CD4-positive, alpha-beta T cell treated with Interleukin-6 at 100 ng/mL for 8 hours (primary cell): ENCODE data around the gene EIF2B1.

Experiments used
- DNase-seq: peaks from one replicate; pipeline ENCODE4 v3.0.0-alpha.2; 2020; ENCODE audit warnings: mixed read lengths, low spot score

The EIF2B1 gene

DNA sequence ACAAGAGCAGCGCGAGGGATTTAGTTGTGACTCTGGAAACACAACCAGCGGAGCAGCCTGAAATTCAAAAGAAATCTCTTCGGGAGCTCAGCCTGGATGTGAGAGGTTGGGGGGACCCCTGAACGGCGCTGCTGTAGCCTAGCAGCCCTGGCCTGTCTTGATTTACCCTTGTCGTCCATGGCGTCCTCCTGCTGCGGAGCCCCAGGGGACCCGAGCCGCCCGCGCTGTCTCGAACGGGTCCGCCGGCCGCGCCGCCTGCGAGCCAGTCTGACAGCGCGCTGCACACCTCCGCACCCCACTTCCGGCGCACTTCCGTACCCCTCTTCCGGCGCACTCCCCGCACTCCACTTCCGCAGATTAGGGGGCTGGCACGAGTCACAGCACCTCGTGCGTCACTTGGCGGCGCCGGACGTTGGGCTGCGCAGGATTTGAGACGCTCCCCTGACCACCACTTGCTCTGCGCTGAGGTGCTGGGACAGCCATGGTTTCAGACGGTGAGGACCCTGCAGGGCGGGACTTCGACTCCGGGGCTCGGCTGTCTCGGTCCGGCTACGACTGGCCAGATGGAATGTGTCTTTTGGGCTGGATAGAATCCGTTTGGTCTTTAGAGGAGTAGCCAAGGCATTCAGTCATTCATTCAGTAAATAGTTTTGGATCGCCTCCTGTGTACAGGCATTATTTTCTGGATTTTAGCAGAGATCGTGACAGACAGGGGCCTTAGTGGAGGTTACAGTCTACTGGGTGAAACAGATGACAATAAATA, at the start of gene EIF2B1, which contains the start of gene GTF2H3:
EIF2B1 (minus strand) TSS at position 308 of the 763 bp plus-strand sequence; CDS start at position 179, 129 bp downstream.
GTF2H3 (plus strand) TSS at position 451 of the 763 bp plus-strand sequence; CDS start at position 482, 31 bp downstream.
- DNase-seq: peak; percentile 94

DNA sequence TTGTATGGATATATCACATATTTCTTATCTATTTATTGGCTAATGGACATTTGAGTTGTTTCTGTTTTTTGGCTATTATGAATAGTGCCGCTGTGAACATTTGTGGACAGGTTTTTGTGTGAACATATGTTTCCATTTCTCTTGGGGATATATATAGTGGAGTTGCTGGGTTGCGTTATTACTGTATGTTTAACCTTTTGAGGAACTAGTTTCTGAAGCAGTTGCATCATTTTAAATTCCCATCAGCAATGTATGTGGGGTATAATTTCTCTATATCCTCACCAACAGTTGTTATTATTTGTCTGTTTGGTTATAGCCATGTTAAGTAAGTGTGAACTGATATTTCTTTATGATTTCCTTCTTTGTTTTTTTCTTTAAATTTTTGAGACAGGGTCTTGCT, 48.1 kb upstream of the EIF2B1 start:
- no peak for DNase-seq

DNA sequence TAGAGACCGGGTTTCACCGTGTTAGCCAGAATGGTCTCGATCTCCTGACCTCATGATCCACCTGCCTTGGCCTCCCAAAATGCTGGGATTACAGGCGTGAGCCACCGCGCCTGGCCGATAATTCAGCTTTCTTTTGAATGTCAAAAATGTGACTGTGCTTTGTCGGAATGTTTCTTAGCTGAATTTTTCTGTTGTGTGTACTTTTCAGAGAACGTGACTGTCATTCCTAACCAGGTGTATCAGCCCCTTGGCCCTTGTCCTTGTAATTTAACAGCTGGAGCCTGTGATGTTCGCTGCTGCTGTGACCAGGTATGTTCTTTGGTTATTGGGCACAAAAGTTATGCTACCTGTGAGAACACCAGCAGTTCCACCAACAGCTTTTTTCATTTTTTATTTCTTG, 45.5 kb upstream of the EIF2B1 start:
- DNase-seq: no peak

DNA sequence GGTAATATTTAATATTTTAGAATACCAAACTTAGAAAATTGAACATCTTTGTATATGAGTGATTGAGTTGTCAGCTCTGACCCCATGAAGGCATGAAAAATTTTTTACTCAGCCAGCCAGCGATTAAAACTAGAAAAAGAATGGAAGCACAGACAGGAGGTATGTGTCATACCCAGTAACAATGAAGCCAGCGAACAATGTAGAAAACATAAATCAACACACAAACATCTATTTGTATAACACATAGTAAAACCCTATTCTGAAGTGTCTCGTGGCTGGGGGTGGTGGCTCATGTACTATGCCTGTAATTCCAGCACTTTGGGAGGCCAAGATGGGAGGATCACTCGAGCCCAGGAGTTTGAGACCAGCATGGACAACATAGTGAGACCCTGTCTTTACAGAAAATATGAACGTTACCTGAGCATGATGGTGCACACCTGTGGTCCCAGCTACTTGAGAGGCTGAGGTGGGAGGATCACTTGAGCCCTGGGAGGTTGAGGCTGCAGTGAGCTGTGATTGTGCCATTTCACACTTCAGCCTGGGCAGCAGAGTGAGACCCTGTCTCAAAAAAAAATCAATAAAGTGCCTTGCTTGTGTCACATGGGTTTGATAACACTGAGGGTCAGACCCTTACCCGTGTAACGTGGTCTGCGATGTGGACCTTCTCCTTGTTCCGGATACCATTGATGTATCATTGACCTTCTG, 43.3 kb upstream of the EIF2B1 start:
- DNase-seq: no peak

DNA sequence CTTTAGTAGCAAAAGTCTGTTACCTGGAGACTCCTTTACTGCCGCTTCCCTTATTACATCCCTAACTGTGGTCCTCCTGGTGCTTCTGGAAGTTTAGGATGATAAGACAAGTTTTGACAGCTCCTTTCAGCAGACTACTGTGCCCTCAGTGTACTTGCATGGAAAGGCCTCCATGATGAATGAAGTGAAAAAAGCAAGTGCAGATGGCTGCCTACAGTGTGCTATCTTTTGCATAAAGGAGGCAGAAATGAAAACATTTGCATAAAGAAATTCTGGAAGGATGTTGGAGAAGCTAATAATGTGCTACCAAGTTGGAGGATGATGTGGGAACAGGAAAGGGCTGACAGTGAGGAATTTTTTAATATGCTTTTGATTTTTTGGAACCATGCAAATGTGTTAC, 42.0 kb upstream of the EIF2B1 start:
- DNase-seq: no peak

DNA sequence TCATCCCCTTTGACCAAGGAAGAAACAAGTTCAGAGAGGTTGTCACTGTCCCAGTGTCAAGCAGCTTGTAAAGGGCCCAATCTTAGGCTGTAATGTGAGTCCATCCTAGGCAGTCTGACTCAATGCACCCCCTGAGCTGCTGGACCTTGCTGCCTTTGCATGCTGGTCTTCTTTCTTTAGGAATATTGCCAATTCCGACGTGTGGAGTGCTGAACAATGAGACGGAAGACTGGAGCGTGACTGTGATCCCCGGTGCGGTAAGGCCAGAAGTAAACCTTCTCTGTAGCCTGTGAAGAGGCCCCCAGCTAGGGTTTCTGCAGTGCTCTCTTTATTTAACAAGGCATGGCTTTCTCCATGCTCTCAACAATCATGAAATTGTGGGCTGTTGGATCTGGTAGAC, 38.4 kb upstream of the EIF2B1 start:
- DNase-seq: no peak

DNA sequence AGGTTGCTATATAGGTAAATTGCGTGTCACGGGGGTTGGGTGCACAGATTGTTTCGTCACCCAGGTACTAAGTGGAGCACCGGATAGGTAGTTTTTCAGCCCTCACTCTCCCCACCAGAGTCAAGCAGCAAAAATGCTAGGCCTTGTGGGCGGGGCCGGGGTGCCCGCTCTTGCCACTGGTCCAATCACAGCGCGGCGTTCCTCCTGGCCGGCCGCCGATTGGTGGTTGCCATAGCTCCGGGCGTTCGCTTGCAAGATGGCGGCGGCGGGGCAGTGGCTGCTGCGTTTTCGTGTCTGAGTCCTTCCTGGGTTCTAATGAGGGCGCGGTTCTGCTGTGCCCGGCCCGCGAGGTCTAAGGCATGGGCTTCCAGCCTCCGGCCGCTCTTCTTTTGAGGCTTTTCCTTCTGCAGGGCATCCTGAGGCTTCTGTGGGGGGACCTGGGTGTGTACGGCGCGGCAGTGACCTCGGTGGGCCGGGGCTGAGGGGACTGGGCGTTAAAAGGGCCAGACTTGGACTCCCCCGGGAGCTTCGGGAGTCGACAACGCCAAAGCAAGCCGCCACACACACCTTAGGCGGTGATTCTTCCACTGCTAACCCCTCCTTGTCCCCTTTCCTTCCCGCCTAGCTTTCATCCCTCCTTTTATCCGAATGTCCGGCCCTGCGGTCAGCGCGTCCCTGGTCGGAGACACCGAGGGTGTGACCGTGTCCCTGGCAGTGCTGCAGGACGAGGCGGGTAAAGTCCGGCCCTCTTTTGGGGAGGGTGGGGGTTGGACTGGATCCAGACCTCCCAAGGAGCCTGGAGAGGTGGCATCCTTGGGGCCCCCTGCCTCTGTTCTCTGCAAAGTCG, 37.6 kb upstream of the EIF2B1 start, which contains the start of gene TCTN2:
TCTN2 (plus strand) TSS at position 232 of the 847 bp plus-strand sequence; CDS start at position 360, 128 bp downstream.
- peak; percentile 93 for DNase-seq

DNA sequence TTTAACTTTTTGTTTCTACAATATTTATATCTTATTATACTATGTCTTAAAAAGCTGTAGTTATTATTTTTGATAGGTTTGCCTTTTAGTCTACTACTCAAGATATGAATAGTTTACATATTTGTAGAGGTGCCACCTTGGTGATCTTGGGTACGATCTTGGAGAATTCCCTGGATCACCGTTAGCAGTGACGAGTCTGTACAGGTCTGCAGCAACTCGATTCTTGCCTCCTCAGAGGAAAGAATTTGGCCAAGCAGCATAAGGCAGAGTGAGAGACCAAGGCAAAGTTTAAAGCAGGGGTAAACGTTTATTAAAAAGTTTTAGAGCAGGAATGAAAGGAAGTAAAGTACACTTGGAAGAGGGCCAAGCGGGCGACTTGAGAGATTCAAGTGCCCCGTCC, 34.3 kb upstream of the EIF2B1 start:
- no peak for DNase-seq

DNA sequence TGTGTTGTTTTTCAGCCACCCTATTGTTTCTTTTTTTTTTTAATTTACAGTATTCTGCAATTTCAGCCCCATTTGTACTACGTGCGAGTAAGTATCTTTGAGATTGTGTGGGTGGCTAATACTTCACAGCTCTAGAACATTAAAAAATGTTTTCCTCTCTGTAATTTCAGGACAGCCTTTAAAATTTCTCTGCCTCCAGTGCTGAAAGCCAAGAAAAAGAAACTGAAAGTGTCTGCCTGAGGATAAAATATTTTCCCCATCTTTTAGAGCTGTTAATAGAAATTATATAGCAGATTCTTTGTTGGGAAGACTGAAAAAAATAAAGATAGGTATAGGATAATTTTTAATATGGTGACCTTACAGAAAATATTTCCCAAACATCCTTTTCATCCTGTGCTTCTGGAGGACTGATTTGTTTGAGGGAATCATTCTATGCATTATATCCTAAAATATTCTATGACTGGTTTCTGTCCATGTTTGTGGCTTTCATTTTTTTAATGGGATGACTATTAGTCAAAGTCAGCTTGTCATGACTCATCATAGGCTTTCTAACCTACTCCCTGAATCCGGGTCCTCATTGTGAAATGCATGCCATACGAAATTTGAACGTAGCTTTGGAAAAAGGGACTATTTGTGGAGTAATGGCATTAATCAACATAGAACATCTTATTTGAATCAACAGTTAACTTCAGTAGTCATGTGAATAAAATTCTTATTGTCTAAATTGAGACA, 26.7 kb upstream of the EIF2B1 start:
- DNase-seq: no peak

DNA sequence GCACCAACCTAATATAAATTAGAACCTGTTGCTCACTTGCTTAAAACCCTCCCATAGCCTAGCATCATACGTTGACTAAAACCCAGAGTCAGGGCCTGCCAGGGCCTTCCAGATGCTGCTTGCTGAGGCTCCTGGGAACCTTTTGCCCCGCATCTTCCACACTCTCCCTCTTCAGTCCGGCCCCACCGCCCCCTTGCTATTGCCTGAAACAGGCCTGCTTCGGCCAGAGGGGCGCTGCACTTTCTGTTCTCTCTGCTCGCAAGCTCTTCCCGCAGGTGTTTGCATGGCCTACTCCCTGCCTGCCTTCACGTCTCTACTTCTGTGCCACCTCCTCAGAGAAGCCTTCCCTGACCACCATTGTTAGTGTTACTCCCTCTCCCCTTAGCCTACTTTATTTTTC, 23.7 kb upstream of the EIF2B1 start:
- no peak for DNase-seq

DNA sequence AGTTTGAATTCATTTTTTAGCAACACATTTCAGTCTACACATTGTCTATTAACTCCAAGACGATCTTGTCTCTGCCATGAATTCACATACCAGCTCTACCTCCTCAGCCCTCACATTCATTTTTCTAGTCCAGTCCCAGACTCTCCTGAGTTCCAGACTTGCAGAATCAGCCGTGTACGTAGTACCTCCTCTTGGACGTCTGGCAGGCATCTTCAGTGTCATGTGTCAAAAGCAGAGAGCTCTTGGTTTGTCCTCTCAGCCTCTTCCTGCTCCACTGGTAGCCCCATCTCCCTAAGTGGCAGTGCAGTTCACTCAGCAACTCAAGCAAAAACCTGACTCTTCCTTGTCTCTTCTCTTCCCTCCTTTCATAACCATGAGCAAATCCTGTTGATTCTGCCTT, 22.9 kb upstream of the EIF2B1 start:
- DNase-seq: no peak

DNA sequence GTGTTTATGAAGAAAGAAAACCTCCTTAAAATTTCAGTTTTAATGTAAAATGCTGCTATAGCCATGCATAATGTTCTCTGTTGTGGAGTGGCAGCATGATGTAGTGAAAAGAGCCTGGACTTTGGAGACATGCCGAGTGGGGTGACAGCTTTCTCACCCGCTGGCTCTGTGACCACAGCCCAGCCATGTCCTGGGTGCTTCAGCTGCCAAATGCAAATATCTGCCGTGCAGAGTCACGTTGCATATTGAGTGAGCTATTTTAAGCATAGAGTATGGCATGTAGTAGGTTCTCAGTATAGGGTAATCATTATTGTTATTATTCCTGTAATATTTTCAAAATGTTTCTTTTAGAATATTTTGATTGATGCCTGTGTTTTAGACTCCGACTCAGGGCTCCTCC, 21.9 kb upstream of the EIF2B1 start:
- DNase-seq: no peak

DNA sequence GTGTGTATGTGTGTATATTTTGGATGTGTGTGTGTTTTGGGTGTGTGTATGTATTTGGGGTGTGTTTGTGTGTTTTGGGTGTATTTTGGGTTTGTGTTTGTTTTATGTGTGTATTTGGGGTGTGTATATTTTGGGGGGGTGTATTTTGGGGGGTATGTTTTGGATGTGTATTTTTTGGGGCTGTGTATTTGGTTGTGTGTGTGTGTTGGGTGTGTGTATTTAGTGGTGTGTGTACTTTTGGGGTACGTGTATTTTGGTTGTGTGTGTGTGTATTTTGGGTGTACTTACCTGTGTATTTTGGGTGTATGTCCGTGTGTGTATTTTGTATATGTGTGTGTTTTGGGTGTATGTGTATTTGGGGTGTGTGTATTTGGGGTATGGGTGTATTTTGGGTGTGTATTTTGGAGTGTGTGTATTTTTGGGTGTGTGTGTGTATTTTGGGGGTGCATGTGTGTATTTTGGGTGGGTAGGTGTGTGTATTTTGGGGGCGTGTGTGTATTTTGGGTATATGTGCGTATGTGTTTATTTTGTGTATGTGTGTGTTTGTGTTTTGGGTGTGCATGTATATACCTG, 20.7 kb upstream of the EIF2B1 start:
- no peak for DNase-seq

DNA sequence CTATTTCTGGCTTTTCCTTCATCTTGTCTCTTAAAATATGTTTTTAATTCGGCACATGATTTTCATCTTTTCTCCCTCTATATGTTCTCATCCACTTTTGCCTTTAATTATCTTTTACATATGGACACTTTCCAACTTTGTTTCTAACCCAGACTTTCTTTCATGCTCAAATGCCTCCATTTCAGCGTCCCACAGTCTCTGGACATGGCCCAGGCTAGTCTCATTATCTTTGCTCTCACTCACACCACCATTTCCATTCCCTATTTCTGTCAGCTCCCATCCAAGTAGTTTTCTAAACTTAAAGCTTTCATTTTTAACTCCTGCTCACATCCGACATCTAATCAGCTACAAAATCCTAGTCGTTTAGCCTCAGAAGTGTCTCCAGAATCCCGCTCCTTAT, 14.9 kb upstream of the EIF2B1 start:
- DNase-seq: no peak

DNA sequence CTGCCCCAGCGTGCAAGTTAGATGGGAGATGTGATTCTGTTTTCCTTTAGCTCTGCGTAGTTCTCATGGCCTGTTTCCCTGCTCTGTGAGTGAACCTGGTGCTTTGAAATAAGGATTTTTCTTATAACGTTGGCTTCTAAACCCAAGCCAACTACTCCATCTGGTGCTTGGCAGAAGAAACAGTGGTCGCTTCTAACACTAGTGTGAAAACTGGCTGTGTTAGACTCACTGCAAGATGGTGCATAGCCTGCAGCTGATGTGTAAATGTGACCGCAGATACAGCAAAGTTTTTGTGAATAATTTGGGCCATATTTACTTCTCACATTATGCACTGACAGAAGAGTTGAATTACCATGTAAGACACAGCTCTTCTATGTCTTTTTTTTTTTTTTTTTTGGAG, 12.4 kb upstream of the EIF2B1 start:
- DNase-seq: no peak

DNA sequence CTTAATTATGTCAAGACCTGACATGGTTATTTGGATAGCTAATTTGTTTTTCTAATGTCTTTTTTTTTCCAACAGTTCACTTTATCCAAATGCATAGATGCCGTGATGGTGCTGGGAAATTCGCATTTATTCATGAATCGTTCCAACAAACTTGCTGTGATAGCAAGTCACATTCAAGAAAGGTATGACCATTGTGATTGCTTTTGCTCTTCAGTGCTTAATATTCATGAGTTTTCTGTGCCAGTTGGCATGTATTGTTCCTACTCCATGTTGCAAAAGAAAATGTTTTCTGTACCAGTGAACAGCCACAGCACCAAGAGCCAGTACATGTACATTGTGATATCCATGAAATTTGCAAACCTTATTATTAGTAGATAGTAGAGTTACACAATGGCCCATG, 11.9 kb upstream of the EIF2B1 start:
- no peak for DNase-seq

DNA sequence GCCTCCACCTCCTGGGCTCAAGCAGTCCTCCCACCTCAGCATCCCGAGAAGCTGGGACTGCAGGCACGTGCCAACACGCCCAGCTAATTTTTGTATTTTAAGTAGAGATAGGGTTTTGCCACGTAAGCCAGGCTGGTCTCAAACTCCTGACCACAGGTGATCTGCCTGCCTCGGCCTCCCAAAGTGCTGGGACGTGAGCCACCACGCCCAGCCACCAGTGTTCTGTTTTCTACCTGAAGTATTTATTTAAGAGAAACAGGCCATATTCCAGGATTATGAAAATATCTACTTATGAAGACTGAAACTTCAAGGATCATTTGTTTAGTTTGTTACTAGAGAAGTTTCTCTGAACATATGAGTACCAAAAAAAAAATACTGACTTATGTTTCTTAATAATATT, 10.4 kb upstream of the EIF2B1 start:
- no peak for DNase-seq

DNA sequence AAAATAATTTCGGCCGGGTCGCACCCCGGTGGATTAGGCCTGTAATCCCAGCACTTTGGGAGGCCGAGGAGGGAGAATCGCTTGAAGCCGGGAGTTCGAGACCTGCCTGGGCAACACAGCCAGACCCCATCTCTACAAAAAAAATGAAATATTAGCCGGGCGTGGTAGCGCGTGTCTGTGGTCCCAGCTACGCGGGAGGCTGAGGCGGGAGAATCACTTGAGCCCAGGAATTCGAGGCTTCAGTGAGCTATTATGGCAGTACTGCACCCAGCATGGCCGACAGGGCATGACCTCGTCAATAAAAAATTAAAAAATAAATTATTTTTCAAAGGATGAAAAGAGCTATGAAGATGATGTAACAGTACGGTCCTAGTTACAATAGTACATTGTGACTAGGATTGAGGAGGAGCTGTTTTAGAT, 666 bp upstream of the EIF2B1 start:
- DNase-seq: no peak

DNA sequence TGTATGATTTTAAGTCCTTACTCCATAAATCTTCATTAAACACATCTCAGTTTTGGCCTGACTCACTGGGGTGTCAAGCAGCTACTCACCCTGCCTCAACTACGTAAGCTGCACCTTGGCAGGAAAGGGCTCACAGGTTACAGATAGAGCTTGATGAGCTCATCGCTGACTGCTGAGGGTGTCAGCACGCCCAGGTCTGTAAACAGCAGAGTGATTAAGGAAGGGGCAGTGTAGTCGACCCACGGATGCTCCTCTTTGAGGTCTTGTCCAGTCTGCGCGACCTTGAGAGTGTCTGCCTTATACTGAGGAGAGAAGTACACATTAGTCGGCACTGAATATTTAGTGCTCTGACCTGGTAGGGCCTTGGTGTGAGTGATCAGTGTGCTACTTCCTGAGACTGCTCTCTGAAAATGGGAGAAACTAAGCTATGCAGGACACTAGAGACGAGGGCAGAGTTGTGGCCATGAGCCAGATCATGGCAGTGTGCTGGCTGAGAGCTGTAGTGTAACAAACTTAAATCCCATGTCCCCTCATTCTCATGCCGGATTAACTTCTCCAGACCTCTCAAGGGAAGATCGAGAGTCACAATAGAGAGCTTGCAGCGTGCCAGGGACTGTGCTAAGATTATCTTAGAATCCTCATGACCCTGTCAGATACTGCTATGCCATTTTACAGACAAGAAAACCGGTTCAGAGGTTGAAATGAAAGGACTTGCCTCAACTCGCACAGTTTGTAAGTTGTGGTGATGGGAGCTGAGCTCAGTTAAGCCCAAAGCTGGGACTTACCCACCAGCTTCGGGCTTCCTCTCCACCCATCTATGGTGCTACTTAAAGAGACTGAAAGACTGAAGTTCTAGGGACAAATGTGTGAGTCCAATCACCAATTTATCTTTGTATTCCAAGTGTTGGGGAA, 11.6 kb downstream of the EIF2B1 start:
- no peak for DNase-seq

DNA sequence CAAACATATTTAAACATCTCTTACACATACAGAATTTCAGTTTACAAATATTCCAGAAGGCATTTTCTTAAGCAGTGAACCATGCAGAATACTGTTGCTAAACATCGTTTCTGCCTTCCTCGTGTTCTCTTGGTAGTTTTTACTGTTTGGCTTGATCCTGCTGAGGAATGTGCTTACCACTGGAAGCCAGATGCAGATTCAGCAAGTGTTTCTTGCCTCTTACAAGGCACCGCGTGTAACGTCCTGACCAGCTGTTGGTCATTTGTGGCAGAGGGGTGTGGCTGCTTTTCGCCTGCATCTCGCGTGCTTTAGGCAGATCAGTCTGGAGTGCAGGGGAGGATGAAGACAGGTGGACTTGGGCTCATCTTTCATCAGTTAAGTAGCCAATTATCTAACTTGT, 12.4 kb downstream of the EIF2B1 start:
- DNase-seq: no peak
